ENCODE data around the gene GHRL. TPM values are rescaled to one million over a fixed set of nuclear protein-coding genes. Genes with fewer than 3 reads are reported as not detected.

GHRL gene
- total RNA-seq, 1 experiment from 2014 or later, result not detected

DNA sequence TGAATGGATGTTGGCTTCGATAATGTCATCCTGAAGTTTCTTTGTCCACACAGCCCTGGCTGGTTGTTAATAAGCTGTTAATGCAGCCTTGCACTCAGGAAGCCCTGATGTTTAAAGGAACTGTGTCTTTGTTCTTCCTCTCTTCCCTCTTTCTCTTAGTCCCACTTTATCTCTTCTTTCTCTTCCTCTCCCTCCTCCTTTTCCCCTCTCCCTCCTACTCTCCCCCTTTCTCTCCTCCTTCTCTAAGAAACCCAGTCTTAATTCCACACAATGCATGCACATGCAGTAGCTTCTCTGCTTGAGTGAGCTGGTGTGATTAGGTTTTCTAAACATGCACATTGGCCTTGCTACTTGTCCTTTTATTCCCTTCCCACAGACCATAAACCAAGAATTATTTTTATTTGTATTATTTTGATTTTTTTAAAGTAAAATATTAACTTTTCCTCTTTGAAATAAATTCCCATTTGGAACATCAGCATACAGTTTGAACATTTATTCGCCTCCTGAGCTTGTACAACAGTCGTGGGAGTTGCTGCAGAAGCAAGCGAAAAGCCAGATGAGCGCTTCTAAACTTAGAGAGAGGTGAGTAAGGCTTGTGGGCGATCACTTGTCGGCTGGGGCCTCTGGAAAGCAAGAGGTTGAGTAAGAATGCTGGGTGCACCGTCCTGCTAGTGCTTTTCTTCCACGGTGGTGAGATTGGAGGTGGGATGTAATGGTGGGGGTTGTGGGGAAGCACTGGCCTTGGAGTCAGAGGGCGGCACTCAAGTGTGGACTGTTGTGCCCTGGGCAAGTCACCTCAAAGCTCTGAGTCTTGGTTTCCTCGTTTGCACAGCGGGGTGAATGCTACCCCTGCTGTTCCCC lies 7.2 kb downstream of the GHRL start:
- in situ Hi-C loops (cut with HindIII; ENCODE audit: low pct_unique_long_range_greater_than_20kb, low sequenced_read_pairs), result no loop called here
- H3K36me3 ChIP-seq (ENCODE audit: control insufficient read depth, insufficient read depth, low read length), result peaks cover 9% of the 10 kb centered on the region; the same call in 1 of the 2 replicates
- ATAC-seq (no peak), DNase-seq (ENCODE audit: low read depth, low spot score) (no peak)
- no peak overlapping the region for H3K4me3 ChIP-seq (ENCODE audit: low read depth in 2 of 2, low read length in 2 of 2)
- ChIA-PET POLR2A (no interaction called here), CTCF (interaction anchor here (1.6 kb wide), 1 partner anchor 16 kb away, joined by 3 read pairs; no protein-coding TSS in a partner anchor)
- no peaks in the 10 kb centered on the region for H3K27me3 ChIP-seq (ENCODE audit: control insufficient read depth, insufficient read depth, low read length)
- intact Hi-C loops (cut with micrococcal nuclease; ENCODE audit: unreplicated experiment), result no loop called here
- H3K9me3 ChIP-seq (ENCODE audit: control insufficient read depth, insufficient read depth, low read depth, low read length), result no peaks in the 10 kb centered on the region
- TF ChIP-seq POLR2AphosphoS5 (IDR thresholded peaks at IDR 0.05; ENCODE audit: low read depth, low read length), result no peak
- TF ChIP-seq, protein P1, sequence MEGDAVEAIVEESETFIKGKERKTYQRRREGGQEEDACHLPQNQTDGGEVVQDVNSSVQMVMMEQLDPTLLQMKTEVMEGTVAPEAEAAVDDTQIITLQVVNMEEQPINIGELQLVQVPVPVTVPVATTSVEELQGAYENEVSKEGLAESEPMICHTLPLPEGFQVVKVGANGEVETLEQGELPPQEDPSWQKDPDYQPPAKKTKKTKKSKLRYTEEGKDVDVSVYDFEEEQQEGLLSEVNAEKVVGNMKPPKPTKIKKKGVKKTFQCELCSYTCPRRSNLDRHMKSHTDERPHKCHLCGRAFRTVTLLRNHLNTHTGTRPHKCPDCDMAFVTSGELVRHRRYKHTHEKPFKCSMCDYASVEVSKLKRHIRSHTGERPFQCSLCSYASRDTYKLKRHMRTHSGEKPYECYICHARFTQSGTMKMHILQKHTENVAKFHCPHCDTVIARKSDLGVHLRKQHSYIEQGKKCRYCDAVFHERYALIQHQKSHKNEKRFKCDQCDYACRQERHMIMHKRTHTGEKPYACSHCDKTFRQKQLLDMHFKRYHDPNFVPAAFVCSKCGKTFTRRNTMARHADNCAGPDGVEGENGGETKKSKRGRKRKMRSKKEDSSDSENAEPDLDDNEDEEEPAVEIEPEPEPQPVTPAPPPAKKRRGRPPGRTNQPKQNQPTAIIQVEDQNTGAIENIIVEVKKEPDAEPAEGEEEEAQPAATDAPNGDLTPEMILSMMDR (IDR thresholded peaks at IDR 0.05), result no peak
- TF ChIP-seq TCF7L2 (IDR thresholded peaks at IDR 0.05; ENCODE audit: low read depth, low read length), result no peak
- TF ChIP-seq, protein P2, sequence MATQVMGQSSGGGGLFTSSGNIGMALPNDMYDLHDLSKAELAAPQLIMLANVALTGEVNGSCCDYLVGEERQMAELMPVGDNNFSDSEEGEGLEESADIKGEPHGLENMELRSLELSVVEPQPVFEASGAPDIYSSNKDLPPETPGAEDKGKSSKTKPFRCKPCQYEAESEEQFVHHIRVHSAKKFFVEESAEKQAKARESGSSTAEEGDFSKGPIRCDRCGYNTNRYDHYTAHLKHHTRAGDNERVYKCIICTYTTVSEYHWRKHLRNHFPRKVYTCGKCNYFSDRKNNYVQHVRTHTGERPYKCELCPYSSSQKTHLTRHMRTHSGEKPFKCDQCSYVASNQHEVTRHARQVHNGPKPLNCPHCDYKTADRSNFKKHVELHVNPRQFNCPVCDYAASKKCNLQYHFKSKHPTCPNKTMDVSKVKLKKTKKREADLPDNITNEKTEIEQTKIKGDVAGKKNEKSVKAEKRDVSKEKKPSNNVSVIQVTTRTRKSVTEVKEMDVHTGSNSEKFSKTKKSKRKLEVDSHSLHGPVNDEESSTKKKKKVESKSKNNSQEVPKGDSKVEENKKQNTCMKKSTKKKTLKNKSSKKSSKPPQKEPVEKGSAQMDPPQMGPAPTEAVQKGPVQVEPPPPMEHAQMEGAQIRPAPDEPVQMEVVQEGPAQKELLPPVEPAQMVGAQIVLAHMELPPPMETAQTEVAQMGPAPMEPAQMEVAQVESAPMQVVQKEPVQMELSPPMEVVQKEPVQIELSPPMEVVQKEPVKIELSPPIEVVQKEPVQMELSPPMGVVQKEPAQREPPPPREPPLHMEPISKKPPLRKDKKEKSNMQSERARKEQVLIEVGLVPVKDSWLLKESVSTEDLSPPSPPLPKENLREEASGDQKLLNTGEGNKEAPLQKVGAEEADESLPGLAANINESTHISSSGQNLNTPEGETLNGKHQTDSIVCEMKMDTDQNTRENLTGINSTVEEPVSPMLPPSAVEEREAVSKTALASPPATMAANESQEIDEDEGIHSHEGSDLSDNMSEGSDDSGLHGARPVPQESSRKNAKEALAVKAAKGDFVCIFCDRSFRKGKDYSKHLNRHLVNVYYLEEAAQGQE (IDR thresholded peaks at IDR 0.05; ENCODE audit: insufficient read depth in 1 of 2, low read depth in 2 of 2, low read length in 1 of 2), result no peak
- no peak for TF ChIP-seq SIN3A (IDR thresholded peaks at IDR 0.05; ENCODE audit: borderline replicate concordance, insufficient read depth, low read depth, low read length)
- BruUV-seq (replicated peaks), result no TSS peak
- no peaks in the 10 kb centered on the region for H3K4me1 ChIP-seq (ENCODE audit: control insufficient read depth, insufficient read depth, low read length)
- no peak overlapping the region for H3K27ac ChIP-seq (ENCODE audit: low read length)

DNA sequence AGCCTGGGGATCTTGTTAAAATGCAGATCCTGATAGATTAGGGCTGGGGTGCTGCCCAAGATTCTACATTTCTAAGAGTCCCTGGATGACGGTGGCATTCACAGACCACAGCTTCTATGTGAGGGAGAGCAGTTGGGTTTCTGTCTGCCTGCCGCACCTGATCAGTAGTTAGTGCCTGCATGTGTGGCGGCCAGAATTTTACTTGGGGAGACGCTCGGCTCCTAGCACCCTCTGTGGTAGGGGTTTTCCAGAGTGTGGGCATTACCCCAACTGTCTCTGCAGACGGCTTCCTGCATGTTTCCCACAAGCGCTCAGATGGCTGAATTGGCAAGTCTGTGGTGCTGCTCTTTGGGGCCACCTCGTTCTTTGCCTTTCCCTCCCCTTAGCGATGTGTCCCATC lies 8.3 kb downstream of the GHRL start:
- Histone ChIP-seq H3K4me1 (ENCODE audit: control insufficient read depth, insufficient read depth, low read length) (no peaks in the 10 kb centered on the region), H3K36me3 (ENCODE audit: control insufficient read depth, insufficient read depth, low read length) (peaks cover 9% of the 10 kb centered on the region; the same call in 1 of the 2 replicates), H3K9me3 (ENCODE audit: control insufficient read depth, insufficient read depth, low read depth, low read length) (no peaks in the 10 kb centered on the region), H3K27ac (ENCODE audit: low read length) (no peak overlapping the region), H3K4me3 (ENCODE audit: low read depth in 2 of 2, low read length in 2 of 2) (no peak overlapping the region), H3K27me3 (ENCODE audit: control insufficient read depth, insufficient read depth, low read length) (no peaks in the 10 kb centered on the region)
- POLR2A ChIA-PET, result no interaction called here
- in situ Hi-C loops (cut with HindIII; ENCODE audit: low pct_unique_long_range_greater_than_20kb, low sequenced_read_pairs) (no loop called here), intact Hi-C loops (cut with micrococcal nuclease; ENCODE audit: unreplicated experiment) (no loop called here)
- CTCF ChIA-PET, result no interaction called here
- BruUV-seq (replicated peaks), result no TSS peak
- no peak for ATAC-seq
- TF ChIP-seq POLR2AphosphoS5 (IDR thresholded peaks at IDR 0.05; ENCODE audit: low read depth, low read length), result no peak
- no peak for TF ChIP-seq SIN3A (IDR thresholded peaks at IDR 0.05; ENCODE audit: borderline replicate concordance, insufficient read depth, low read depth, low read length)
- no peak for TF ChIP-seq TCF7L2 (IDR thresholded peaks at IDR 0.05; ENCODE audit: low read depth, low read length)
- TF ChIP-seq, protein P1 (IDR thresholded peaks at IDR 0.05), result no peak
- TF ChIP-seq, protein P2 (IDR thresholded peaks at IDR 0.05; ENCODE audit: insufficient read depth in 1 of 2, low read depth in 2 of 2, low read length in 1 of 2), result no peak
- DNase-seq (ENCODE audit: low read depth, low spot score), result no peak

All from Panc1 (cell line).